ENCODE results near the gene GPC3.

GPC3 gene

DNA sequence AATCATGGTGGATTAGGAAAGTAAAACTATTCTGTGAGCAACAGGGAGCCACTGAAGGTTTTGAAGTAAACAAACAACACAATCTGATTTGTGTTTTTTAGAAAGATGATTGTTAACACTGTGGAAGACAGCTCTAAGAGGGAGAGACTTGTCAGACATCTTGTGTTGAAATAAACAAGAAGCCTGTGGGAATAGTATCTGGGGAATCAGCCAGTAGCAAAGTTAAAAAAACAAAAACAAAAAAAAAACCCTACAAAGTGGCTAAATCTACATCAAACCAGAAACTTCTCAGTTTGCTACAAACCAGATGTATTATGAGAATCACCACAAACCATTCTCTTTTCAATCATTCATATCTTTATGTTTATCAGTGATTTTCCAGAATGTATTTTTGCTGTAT is 444.4 kb downstream of the GPC3 start:
- no peak for TF ChIP-seq ZFX (IDR thresholded peaks at IDR 0.05; ENCODE audit: borderline replicate concordance)
- TF ChIP-seq, protein P1, sequence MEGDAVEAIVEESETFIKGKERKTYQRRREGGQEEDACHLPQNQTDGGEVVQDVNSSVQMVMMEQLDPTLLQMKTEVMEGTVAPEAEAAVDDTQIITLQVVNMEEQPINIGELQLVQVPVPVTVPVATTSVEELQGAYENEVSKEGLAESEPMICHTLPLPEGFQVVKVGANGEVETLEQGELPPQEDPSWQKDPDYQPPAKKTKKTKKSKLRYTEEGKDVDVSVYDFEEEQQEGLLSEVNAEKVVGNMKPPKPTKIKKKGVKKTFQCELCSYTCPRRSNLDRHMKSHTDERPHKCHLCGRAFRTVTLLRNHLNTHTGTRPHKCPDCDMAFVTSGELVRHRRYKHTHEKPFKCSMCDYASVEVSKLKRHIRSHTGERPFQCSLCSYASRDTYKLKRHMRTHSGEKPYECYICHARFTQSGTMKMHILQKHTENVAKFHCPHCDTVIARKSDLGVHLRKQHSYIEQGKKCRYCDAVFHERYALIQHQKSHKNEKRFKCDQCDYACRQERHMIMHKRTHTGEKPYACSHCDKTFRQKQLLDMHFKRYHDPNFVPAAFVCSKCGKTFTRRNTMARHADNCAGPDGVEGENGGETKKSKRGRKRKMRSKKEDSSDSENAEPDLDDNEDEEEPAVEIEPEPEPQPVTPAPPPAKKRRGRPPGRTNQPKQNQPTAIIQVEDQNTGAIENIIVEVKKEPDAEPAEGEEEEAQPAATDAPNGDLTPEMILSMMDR (IDR thresholded peaks at IDR 0.05): no peak
- H3K27ac ChIP-seq: no peak overlapping the region

DNA sequence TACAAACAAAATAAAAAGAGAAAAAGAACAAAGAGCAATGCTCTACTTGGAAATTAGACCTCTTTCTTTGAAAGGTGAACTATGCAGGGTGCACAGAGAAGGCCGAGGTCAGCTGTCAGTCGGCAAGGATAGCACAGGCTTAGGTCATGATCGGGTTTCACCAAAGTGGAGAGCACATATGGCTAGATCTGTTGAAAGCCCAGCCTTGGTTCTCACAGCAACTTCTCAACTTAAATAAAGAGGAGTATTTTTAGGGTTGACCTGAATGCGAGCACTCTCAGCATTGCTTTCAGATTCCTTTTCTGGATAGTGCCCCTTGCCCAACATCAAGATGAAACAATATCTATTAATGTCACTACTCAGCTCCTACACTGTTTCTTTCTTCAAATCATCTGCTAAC is 447.2 kb downstream of the GPC3 start:
- no peak overlapping the region for H3K27ac ChIP-seq
- no peak for TF ChIP-seq ZFX (IDR thresholded peaks at IDR 0.05; ENCODE audit: borderline replicate concordance)
- TF ChIP-seq, protein P1 (IDR thresholded peaks at IDR 0.05): no peak

DNA sequence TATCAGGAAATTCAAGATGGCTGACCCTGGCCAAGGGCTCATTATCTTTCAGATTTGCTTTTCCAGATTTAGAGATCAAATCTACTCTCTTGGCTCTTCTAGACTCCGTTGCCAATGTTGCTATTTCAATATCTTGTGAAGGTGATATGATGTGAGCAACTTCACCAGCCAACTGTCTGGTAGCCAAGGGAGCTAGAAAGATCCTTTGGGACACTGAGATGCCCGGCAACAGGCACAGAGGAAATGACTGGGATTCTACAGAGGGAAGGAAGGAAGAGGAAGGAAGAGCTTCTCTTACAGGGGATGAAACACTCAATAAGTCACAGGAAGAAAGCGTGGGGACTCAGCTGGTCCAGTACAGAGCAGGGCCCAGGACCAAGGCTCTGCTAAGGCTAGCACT is 448.3 kb downstream of the GPC3 start:
- H3K27ac ChIP-seq: no peak overlapping the region
- TF ChIP-seq ZFX (IDR thresholded peaks at IDR 0.05; ENCODE audit: borderline replicate concordance): no peak
- TF ChIP-seq, protein P1 (IDR thresholded peaks at IDR 0.05): no peak

DNA sequence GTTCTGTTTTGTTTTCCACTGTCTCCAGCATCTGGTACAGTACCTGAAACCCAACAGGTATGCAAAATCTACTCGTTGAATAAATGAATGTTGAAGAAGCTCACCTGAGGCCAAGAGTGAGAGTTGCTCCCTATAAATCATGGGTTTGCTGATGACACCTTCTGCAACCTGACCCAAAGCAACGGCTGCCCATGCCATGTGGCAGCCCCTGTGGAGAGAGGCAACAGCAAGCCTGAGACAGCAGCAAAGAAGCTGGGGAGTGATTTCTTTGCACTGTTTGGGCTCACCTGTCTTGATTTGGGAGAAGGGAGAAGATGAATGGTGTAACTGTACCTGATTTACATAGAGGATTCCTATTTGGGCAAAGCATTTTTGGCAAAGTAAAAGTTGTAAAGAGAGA is 450.3 kb downstream of the GPC3 start:
- no peak for TF ChIP-seq ZFX (IDR thresholded peaks at IDR 0.05; ENCODE audit: borderline replicate concordance)
- TF ChIP-seq, protein P1 (IDR thresholded peaks at IDR 0.05): no peak
- no peak overlapping the region for H3K27ac ChIP-seq

DNA sequence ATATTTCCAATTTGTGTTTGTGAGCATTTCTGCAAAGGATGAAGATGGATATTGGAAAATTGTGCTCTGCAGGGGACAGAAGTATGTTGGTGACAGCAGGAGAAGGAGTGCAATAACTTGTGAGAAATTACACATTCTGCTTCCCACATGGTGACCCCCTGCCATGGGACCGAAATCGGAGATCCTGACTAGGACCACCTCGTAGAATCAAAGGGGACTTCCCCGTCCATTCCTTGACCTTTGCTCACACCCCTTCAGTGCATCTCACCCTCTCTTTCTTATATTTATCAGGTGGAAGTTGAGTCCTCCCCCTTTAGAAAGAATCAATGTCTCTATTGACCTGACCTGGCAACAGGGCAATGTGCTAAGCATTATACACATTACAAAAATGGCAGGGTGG is 451.2 kb downstream of the GPC3 start:
- no peak overlapping the region for H3K27ac ChIP-seq
- TF ChIP-seq, protein P1 (IDR thresholded peaks at IDR 0.05): no peak
- no peak for TF ChIP-seq ZFX (IDR thresholded peaks at IDR 0.05; ENCODE audit: borderline replicate concordance)

DNA sequence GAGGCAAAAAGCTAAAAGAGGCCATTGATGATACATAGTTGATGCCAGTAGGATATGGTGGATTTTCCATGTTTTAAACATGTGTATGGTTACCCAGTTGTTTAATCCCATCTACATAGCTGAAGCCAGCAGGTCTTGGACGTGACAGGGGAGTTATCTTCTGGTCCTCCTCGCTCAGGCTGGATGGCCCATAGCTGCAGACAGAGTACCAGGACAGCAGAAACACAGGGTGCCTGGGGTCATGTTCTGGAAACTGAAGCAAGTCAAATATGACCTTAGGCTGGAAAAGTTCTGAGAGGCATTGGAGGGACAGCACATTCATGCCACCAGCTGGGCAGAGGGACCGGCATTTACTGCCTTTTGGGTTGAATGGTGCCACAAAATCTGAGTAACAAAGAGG is 452.1 kb downstream of the GPC3 start:
- no peak for TF ChIP-seq ZFX (IDR thresholded peaks at IDR 0.05; ENCODE audit: borderline replicate concordance)
- TF ChIP-seq, protein P1 (IDR thresholded peaks at IDR 0.05): no peak
- no peak overlapping the region for H3K27ac ChIP-seq

DNA sequence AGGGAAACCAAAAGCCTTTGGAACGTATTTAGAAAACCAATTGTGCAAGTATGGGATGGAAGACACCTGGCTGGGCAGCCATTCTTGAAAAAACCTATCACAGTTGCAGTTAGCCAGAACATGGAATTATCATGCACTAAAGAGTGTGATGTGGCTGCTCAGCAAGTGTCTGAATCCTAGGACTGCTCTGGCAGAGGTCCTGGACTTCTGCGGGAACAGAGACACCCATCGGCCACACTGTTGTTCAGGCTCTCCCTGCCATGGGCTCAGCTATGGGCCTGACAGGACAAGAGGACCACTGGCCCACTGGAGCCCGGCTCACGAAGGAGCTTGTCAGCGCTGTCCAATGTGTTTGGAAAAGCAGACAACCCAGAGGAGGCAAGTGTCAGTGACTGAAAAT is 454.4 kb downstream of the GPC3 start:
- no peak overlapping the region for H3K27ac ChIP-seq
- TF ChIP-seq ZFX (IDR thresholded peaks at IDR 0.05; ENCODE audit: borderline replicate concordance): no peak
- TF ChIP-seq, protein P1 (IDR thresholded peaks at IDR 0.05): no peak
